H9 (cell line): ENCODE results near the gene SDK1. TPM values are rescaled to one million over a fixed set of nuclear protein-coding genes. Genes with fewer than 3 reads are reported as not detected.

Source experiments
- DNase-seq: peaks from one replicate; pipeline ENCODE4 v3.0.0-alpha.2; 2017
- H2AFZ ChIP-seq: one replicate; pipeline ENCODE4 v1.6.1; 2013; ENCODE audit warnings: mild to moderate bottlenecking, low read length, control low read depth, moderate library complexity
- H2AK5ac ChIP-seq: 2 replicates; pipeline ENCODE4 v1.6.1; 2013; ENCODE audit warnings: low read length, control low read depth, mixed read lengths; ENCODE audit not compliant: insufficient read length
- H2BK120ac ChIP-seq: one replicate; pipeline ENCODE4 v1.6.1; 2013; ENCODE audit warnings: low read depth, mild to moderate bottlenecking, low read length, control low read depth, inconsistent platforms; ENCODE audit not compliant: poor library complexity, severe bottlenecking
- H2BK12ac ChIP-seq: 2 replicates; pipeline ENCODE4 v1.6.1; 2013; ENCODE audit warnings: low read length, control low read depth, mixed read lengths, low read depth; ENCODE audit not compliant: insufficient read length
- H2BK15ac ChIP-seq: 2 replicates; pipeline ENCODE4 v1.6.1; 2013; ENCODE audit warnings: low read depth, low read length, control low read depth
- H2BK20ac ChIP-seq: one replicate; pipeline ENCODE4 v1.6.1; 2013; ENCODE audit warnings: low read depth, mild to moderate bottlenecking, low read length, control low read depth, inconsistent platforms; ENCODE audit not compliant: poor library complexity, severe bottlenecking
- H2BK5ac ChIP-seq: 2 replicates; pipeline ENCODE4 v1.6.1; 2013; ENCODE audit warnings: low read length, control low read depth, mixed read lengths; ENCODE audit not compliant: insufficient read length
- H3K14ac ChIP-seq: 2 replicates; pipeline ENCODE4 v1.6.1; 2013; ENCODE audit warnings: low read length, control low read depth; ENCODE audit not compliant: insufficient read depth
- H3K18ac ChIP-seq: 2 replicates; pipeline ENCODE4 v1.6.1; 2013; ENCODE audit warnings: low read depth, mild to moderate bottlenecking, mixed read lengths, low read length, control low read depth; ENCODE audit not compliant: insufficient read length
- H3K23ac ChIP-seq: 2 replicates; pipeline ENCODE4 v1.6.1; 2013; ENCODE audit warnings: low read length, control low read depth, mixed read lengths, low read depth; ENCODE audit not compliant: insufficient read length
- H3K23me2 ChIP-seq: 2 replicates; pipeline ENCODE4 v1.6.1; 2013; ENCODE audit warnings: low read depth, mild to moderate bottlenecking, mixed read lengths, low read length, control low read depth; ENCODE audit not compliant: insufficient read length, poor library complexity, severe bottlenecking
- H3K27ac ChIP-seq: 2 replicates; pipeline ENCODE4 v1.5.1; 2013; ENCODE audit warnings: low read length, control low read depth, mixed read lengths, low read depth; ENCODE audit not compliant: insufficient read length
- H3K27me3 ChIP-seq: 2 replicates; pipeline ENCODE4 v1.6.1; 2013; ENCODE audit warnings: low read length, control low read depth, inconsistent platforms; ENCODE audit not compliant: insufficient read depth
- H3K4ac ChIP-seq: 2 replicates; pipeline ENCODE4 v1.6.1; 2013; ENCODE audit warnings: low read depth, mild to moderate bottlenecking, control low read depth, inconsistent platforms, low read length, moderate library complexity
- H3K4me1 ChIP-seq: 2 replicates; pipeline ENCODE4 v1.6.1; 2013; ENCODE audit warnings: low read length, control low read depth, inconsistent platforms; ENCODE audit not compliant: insufficient read depth
- H3K4me2 ChIP-seq: 2 replicates; pipeline ENCODE4 v1.6.1; 2013; ENCODE audit warnings: low read length, control low read depth, mixed read lengths; ENCODE audit not compliant: insufficient read length, insufficient read depth
- H3K56ac ChIP-seq: 2 replicates; pipeline ENCODE4 v1.6.1; 2013; ENCODE audit warnings: low read depth, mild to moderate bottlenecking, mixed read lengths, low read length, control low read depth; ENCODE audit not compliant: insufficient read length
- H3K79me1 ChIP-seq: 2 replicates; pipeline ENCODE4 v1.6.1; 2013; ENCODE audit warnings: low read depth, mild to moderate bottlenecking, moderate library complexity, low read length, control low read depth, inconsistent platforms; ENCODE audit not compliant: insufficient read depth, poor library complexity, severe bottlenecking
- H3K79me2 ChIP-seq: 2 replicates; pipeline ENCODE4 v1.6.1; 2013; ENCODE audit warnings: low read length, control low read depth, inconsistent platforms; ENCODE audit not compliant: insufficient read depth
- H3K9ac ChIP-seq: 2 replicates; pipeline ENCODE4 v1.6.1; 2013; ENCODE audit warnings: low read length, control low read depth, mixed read lengths; ENCODE audit not compliant: insufficient read length; ENCODE audit errors: extremely low read depth
- H3K9me3 ChIP-seq: one replicate; pipeline ENCODE4 v1.6.1; 2013; ENCODE audit warnings: low read depth, low read length, inconsistent platforms; ENCODE audit not compliant: control insufficient read depth
- H3T11ph ChIP-seq: one replicate; pipeline ENCODE4 v1.6.1; 2013; ENCODE audit warnings: mild to moderate bottlenecking, low read length, control low read depth, inconsistent platforms
- H4K20me1 ChIP-seq: one replicate; pipeline ENCODE4 v1.6.1; 2013; ENCODE audit not compliant: control insufficient read depth, insufficient read length, insufficient read depth
- H4K5ac ChIP-seq: 2 replicates; pipeline ENCODE4 v1.6.1; 2013; ENCODE audit warnings: low read depth, mild to moderate bottlenecking, mixed read lengths, low read length, control low read depth; ENCODE audit not compliant: insufficient read length
- H4K8ac ChIP-seq: replicated peaks from 2 replicates; pipeline ENCODE4 v1.6.1; 2013; ENCODE audit warnings: low read length, control low read depth, mixed read lengths, low read depth; ENCODE audit not compliant: insufficient read length
- H4K91ac ChIP-seq: 2 replicates; pipeline ENCODE4 v1.6.1; 2013; ENCODE audit warnings: low read depth, mild to moderate bottlenecking, moderate library complexity, mixed read lengths, low read length, control low read depth; ENCODE audit not compliant: insufficient read length
- H3K27ac Mint-ChIP-seq, 3 experiments: 2 replicates in 2 of 3; 3 replicates in 1 of 3; pipeline ENCODE4 v1.8.0; 2020 to 2021; ENCODE audit warnings: mixed read lengths in 3 of 3, mild to moderate bottlenecking in 1 of 3, moderate library complexity in 1 of 3
- H3K27me3 Mint-ChIP-seq: 2 replicates; pipeline ENCODE4 v1.8.0; 2021; ENCODE audit warnings: low read depth, mild to moderate bottlenecking, moderate library complexity, mixed read lengths
- H3K36me3 Mint-ChIP-seq, 3 experiments: 2 replicates in 2 of 3; 3 replicates in 1 of 3; pipeline ENCODE4 v1.8.0; 2020 to 2021; ENCODE audit warnings: low read depth in 3 of 3, mixed read lengths in 3 of 3; ENCODE audit not compliant: insufficient read depth in 1 of 3
- H3K4me1 Mint-ChIP-seq, 2 experiments: 2 replicates each; pipeline ENCODE4 v1.8.0; 2020; ENCODE audit warnings: mixed read lengths in 2 of 2
- H3K4me3 Mint-ChIP-seq, 2 experiments: 2 replicates in 1 of 2; 3 replicates in 1 of 2; pipeline ENCODE4 v1.8.0; 2020 to 2021; ENCODE audit warnings: mild to moderate bottlenecking in 2 of 2, mixed read lengths in 2 of 2, moderate library complexity in 1 of 2
- H3K9me3 Mint-ChIP-seq, 2 experiments: 2 replicates in 1 of 2; 3 replicates in 1 of 2; pipeline ENCODE4 v1.8.0; 2020; ENCODE audit warnings: mild to moderate bottlenecking in 2 of 2, mixed read lengths in 2 of 2, moderate library complexity in 1 of 2
- WGBS: extraction: QIAGEN DNeasy Blood & Tissue Kit; methylation state at CpG from one replicate; pipeline ENCODE4 v1.1.7; 2013; ENCODE audit warnings: missing lambda C conversion rate, low lambda C conversion rate, mixed read lengths; ENCODE audit not compliant: insufficient read length; ENCODE audit errors: extremely low coverage; 5-methylcytosine and 5-hydroxymethylcytosine counted together
- total RNA-seq: library from RNA; stranded (reverse); gene quantifications from 2 replicates; pipeline ENCODE4 v1.2.1, GENCODE V29; 2021
- TF ChIP-seq, protein P1 (sequence below): fragments of 200-600 bp; sonication (generic); conservative IDR thresholded peaks from 3 replicates; pipeline ENCODE4 v1.8.0; 2021; ENCODE audit warnings: antibody characterized with exemption, mild to moderate bottlenecking

Gene SDK1
- total RNA-seq, 1 experiment from 2014 or later: 8.7 TPM

DNA sequence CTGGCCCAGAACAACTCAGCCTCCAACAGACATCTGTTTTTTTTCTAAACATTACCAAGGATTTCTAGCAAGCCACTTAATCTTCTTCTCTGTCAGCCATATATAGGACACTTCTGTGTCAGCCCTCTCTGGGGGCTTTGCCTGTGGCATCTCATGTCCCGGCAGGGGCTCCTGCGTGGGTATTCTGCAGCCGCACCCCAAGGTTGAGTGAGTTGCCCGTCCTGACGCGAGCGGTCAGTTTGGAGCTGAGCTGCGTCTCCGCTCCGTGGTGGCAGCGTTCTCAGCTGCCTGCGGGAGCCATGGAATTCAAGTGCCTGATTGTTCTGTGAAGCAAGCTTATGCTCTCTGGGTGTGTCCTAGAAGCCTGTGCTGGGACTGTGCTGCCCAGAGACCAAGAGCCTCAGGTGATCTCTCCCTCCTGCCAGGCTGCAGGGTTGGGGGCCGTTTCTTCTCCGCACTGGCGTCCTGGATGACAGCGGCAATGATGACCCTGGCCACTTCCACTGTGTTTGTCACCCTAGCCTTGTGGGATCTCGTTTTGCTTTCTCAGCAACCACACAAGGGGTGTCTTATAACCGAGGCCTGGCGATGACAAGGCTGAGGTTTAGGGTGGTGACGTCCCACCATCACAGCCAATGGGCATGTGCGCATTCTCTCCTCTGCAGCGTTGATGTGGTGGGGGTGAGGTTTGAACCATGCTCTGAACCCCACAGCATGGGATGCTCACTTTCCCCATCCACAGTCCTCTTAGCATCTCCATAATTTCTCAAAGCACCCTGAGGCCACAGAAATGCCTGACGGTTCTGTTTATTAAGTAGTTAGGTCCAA is 768.4 kb downstream of the SDK1 start:
- H2AK5ac ChIP-seq: no peak overlapping the region
- H3K27me3 ChIP-seq: no peaks in the 10 kb centered on the region
- H3K9me3 ChIP-seq: no peaks in the 10 kb centered on the region
- H3K23me2 ChIP-seq: no peaks in the 10 kb centered on the region
- no peak overlapping the region for H3K56ac ChIP-seq
- no CpG with 5 or more reads among the region's 23 CpGs for WGBS
- H3K9ac ChIP-seq: no peak overlapping the region
- no peak overlapping the region for H3K14ac ChIP-seq
- H3K4me1 ChIP-seq: no peaks in the 10 kb centered on the region; the same call in 1 of the 2 replicates
- no peaks in the 10 kb centered on the region for H3K79me2 ChIP-seq
- no peak overlapping the region for H2BK15ac ChIP-seq
- no peak overlapping the region for H2BK20ac ChIP-seq
- no peak overlapping the region for H3K18ac ChIP-seq
- Mint-ChIP-seq H3K27me3 (no peaks in the 10 kb centered on the region), H3K9me3 (no peaks in the 10 kb centered on the region), H3K27ac (peak overlapping the region in 2 of 3 experiments; percentile 53 to 83; a peak in 2 of 7 replicates), H3K4me1 (peaks cover 27 to 45% of the 10 kb centered on the region in 2 experiments), H3K4me3 (peak overlapping the region in 1 of 2 experiments; percentile 17; a peak in 2 of 5 replicates), H3K36me3 (peaks cover 0 to 3% (median 2%) of the 10 kb centered on the region in 3 experiments; a peak in 3 of 7 replicates)
- TF ChIP-seq, protein P1, sequence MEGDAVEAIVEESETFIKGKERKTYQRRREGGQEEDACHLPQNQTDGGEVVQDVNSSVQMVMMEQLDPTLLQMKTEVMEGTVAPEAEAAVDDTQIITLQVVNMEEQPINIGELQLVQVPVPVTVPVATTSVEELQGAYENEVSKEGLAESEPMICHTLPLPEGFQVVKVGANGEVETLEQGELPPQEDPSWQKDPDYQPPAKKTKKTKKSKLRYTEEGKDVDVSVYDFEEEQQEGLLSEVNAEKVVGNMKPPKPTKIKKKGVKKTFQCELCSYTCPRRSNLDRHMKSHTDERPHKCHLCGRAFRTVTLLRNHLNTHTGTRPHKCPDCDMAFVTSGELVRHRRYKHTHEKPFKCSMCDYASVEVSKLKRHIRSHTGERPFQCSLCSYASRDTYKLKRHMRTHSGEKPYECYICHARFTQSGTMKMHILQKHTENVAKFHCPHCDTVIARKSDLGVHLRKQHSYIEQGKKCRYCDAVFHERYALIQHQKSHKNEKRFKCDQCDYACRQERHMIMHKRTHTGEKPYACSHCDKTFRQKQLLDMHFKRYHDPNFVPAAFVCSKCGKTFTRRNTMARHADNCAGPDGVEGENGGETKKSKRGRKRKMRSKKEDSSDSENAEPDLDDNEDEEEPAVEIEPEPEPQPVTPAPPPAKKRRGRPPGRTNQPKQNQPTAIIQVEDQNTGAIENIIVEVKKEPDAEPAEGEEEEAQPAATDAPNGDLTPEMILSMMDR: no peak
- H4K91ac ChIP-seq: no peak overlapping the region
- H4K20me1 ChIP-seq: no peaks in the 10 kb centered on the region
- no peak overlapping the region for H2AFZ ChIP-seq
- H4K5ac ChIP-seq: no peak overlapping the region
- H2BK12ac ChIP-seq: no peak overlapping the region
- no peak overlapping the region for H3K27ac ChIP-seq
- H2BK120ac ChIP-seq: no peak overlapping the region
- no peak overlapping the region for H3K4me2 ChIP-seq
- H2BK5ac ChIP-seq: no peak overlapping the region
- DNase-seq: no peak
- no peaks in the 10 kb centered on the region for H3K79me1 ChIP-seq
- no peak overlapping the region for H4K8ac ChIP-seq
- no peak overlapping the region for H3K23ac ChIP-seq
- no peak overlapping the region for H3K4ac ChIP-seq
- H3T11ph ChIP-seq: no peak overlapping the region
